ENCODE data around the gene DVL2.
"Not testable (repeated sequence)": the region's sequence is repeated elsewhere in the genome, so short reads cannot be mapped to it uniquely, and the experiment has no call there.

Gene DVL2

DNA sequence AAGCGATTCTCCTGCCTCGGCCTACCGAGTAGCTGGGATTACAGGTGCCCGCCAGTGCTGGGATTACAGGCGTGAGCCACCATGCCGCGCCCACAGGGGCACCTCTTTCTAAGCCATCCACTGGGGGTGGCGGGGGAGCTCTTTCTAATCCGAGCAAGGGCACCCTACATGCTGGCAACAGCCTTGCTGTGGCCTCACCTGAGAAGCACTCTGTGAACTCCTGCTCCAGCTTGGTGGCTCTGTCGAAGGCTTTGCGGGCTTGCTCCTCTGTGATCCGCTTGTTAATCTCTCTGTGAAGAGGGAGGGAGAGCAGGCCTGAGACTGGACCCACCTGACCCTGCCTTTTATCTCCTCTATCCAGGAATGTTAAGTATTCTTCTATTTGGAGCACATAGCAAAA lies 43.2 kb downstream of the DVL2 start:
- Mint-ChIP-seq H3K27ac (no peak overlapping the region), H3K27me3 (no peaks in the 10 kb centered on the region), H3K4me3 (no peak overlapping the region), H3K36me3 (ENCODE audit: low read depth) (no peaks in the 10 kb centered on the region), H3K9me3 (no peaks in the 10 kb centered on the region), H3K4me1 (no peaks in the 10 kb centered on the region)
- ATAC-seq, result no peak
- DNase-seq, result no peak

DNA sequence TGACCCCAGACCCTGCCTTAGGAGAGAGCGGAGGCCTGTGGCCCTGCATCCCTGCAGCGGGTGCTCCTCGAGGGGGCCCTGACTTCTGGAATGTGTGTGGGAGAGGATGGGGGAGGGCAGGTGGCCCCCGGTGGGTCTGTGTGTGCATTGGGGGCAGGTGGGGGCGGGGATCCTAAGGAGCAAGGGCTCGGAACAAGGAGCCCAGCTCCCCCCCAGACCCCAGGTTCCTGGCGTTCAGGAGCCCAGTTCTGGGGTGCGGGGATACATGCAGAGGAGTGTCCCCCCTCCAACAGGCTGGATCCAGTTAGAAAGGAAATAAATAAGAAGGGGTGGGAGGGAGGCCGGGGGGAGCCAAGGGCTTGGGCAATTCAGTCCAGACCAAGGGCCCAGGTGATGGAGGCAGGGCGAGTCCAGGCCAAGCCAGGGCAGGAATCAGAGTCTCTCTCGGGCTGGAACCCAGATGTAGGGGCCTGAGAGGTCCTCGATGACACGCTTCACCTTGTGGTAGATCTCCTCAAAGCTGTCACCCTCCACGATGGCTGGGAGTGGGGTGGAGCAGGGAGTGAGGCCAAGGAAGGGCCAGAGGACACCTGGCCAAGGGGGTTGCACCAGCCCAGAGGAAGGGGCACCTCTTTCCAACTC lies 43.9 kb downstream of the DVL2 start:
- no peak overlapping the region for H3K4me3 Mint-ChIP-seq
- DNase-seq, result no peak
- ATAC-seq, result no peak
- H3K27ac Mint-ChIP-seq, result no peak overlapping the region
- H3K36me3 Mint-ChIP-seq (ENCODE audit: low read depth), result no peaks in the 10 kb centered on the region
- no peaks in the 10 kb centered on the region for H3K27me3 Mint-ChIP-seq
- no peaks in the 10 kb centered on the region for H3K4me1 Mint-ChIP-seq
- H3K9me3 Mint-ChIP-seq, result no peaks in the 10 kb centered on the region

DNA sequence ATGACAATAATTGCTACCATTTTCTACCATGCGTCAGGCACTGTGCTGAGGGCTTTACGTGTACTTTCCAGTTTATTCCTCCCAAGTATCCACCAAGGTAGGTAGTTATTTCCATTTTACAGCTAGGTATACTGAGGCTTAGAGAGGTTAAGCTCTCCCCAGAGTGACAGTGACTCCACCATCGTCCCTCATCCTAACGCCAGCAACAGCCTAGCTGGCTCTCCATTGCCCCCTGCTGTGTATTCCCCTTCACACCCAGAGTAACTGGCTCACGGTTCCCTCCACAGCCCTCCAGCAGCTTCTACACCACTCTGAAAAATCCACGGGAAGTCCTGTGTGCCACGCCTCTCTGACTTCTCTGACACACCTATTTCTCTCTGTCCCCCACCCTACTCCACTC lies 48.1 kb downstream of the DVL2 start:
- Mint-ChIP-seq H3K4me1 (no peaks in the 10 kb centered on the region), H3K9me3 (no peaks in the 10 kb centered on the region), H3K4me3 (no peak overlapping the region), H3K27ac (no peak overlapping the region), H3K36me3 (ENCODE audit: low read depth) (no peaks in the 10 kb centered on the region), H3K27me3 (no peaks in the 10 kb centered on the region)
- DNase-seq, result no peak
- no peak for ATAC-seq

DNA sequence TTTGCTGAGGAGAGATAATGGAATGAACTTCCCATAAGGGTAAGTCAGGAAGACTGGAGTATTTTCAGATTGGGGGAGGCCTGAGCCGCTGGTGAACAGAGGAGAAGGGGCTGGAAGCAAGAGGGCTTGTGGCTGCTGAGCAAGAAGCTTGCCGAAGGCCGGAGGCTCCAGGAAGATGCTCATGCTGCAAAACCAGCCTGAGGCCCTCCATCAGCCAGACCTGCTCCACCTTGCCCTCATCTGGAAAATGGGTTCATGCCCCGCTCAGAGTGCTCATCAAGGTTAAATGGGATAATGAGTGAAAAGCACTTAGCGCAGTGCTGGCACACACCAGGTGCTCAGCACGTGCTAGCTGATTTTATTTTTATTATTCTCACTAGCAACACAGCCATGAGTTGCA lies 49.7 kb downstream of the DVL2 start:
- H3K9me3 Mint-ChIP-seq, result no peaks in the 10 kb centered on the region
- DNase-seq, result no peak
- no peak overlapping the region for H3K27ac Mint-ChIP-seq
- no peak overlapping the region for H3K4me3 Mint-ChIP-seq
- no peaks in the 10 kb centered on the region for H3K4me1 Mint-ChIP-seq
- no peak for ATAC-seq
- H3K36me3 Mint-ChIP-seq (ENCODE audit: low read depth), result no peaks in the 10 kb centered on the region
- H3K27me3 Mint-ChIP-seq, result no peaks in the 10 kb centered on the region

DNA sequence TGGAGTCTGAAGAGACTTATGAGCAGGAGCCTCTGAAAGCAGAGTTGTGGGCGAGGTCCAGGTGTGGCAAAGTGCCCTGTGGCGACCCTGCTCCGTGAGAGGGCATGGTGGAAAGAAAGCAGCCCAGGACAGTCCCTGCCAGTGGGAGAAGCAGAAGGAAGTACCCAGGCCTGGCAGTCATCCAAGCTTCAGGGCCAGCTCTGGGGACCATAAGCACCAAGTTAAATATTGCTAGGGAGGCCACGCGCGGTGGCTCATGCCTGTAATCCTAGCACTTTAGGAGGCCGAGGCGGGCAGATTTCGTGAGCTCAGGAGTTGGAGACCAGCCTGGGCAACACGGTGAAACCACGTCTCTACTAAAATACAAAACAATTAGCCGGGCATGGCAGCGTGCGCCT lies 50.2 kb downstream of the DVL2 start:
- Mint-ChIP-seq H3K4me1 (no peaks in the 10 kb centered on the region), H3K36me3 (ENCODE audit: low read depth) (no peaks in the 10 kb centered on the region), H3K27ac (no peak overlapping the region), H3K4me3 (no peak overlapping the region), H3K9me3 (no peaks in the 10 kb centered on the region), H3K27me3 (no peaks in the 10 kb centered on the region)
- ATAC-seq (no peak), DNase-seq (no peak)

DNA sequence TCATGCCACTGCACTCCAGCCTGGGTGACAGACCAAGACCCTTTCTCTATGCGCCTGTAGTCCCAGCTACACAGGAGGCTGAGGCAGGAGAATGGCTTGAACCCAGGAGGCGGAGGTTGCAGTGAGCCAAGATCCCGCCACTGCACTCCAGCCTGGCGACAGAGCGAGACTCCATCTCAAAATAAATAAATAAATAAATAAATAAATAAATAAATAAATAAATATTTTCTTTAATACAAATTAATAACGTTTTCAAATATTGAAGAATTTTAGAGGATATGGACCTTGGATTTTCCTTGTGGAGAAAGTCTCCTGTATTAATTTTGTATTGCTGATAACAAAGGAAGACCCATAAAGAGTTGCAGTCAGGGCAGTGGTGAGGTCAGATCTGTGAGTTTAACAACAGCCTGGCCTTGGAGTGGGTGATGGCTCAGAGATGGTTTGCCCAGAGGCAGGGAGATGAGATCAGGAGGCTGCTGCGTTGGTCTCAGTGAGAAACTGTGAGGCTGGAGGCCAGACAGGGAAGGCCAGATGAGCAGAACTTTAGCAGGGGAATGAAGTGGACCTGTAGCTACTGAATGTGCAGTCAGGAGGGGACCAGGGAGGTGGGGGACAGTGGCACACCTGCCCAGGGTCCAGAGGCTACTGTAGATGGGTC lies 50.8 kb downstream of the DVL2 start:
- Mint-ChIP-seq H3K4me3 (no peak overlapping the region), H3K9me3 (no peaks in the 10 kb centered on the region), H3K27me3 (no peaks in the 10 kb centered on the region), H3K4me1 (no peaks in the 10 kb centered on the region), H3K36me3 (ENCODE audit: low read depth) (no peaks in the 10 kb centered on the region), H3K27ac (no peak overlapping the region)
- DNase-seq (no peak), ATAC-seq (no peak)

DNA sequence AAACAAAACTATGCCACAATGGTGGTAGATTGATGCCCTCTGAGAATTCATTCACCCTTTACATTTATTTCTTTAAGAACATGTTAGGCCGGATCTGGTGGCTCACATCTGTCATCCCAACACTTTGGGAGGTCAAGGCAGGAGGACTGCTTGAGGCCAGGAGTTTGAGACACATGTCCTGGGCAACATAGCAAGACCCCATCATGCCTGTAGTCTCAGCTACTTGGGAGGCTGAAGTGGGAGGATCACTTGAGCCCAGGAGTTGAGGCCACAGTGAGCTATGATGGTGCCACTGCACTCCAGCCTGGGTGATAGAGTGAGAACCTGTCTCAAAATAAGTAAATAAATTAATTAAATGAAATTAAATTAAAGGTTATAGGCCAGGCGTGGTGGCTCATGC lies 52.2 kb downstream of the DVL2 start:
- H3K4me1 Mint-ChIP-seq, result peaks cover 11% of the 10 kb centered on the region
- DNase-seq; H3K27ac Mint-ChIP-seq; H3K36me3 Mint-ChIP-seq (ENCODE audit: low read depth); H3K4me3 Mint-ChIP-seq; ATAC-seq; H3K9me3 Mint-ChIP-seq: not testable (repeated sequence)
- peaks cover 12% of the 10 kb centered on the region for H3K27me3 Mint-ChIP-seq

DNA sequence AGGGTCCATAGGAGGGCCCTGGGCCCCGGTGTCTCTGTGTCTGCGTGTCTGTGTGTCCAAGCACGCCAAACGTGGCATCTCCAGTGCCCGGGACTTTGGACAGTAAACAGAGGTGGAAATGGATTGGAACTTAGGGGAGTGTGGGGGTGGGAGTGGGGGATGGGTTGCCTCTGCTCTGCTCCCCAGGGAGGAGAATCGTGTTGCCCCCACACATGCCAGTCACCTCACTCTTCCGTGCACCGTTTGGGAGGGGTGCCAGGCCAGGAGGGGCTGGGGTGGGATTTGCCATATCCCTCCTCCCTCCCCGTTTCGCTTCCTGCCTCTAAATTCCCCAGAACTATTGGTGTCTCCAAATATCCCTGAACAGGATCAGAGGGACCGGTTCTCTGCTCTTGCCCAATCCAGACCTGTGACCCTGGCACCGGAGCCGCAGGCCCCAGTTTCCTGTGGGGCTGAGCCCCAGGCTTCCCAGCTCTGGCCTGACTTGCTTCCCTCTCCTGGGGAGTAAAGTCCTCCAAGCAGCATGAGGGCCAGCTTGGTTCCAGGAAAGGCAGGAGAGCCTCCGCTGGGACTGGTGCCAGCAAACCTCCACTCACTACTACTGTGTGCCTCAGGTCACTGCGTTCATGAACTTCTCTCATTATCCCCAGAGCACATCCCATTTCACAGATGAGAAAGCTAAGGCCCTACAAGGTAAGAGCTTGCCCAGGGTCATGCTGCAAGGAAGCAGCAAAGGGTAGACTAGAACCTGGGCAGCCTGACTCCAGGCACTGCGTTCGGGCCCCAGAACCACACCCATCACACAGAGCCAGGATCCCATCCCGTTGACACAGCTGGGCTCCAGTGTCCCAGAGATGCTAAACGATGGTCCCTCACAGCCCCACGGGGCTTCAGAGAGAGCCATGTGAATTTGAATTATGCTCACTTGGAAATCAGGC lies 54.7 kb downstream of the DVL2 start, which contains the start of gene ASGR1:
Gene ASGR1, minus strand, starts transcription at position 54 of the 938 bp plus-strand sequence. CDS start 807 bp downstream, outside the sequence.
- H3K36me3 Mint-ChIP-seq (ENCODE audit: low read depth), result no peaks in the 10 kb centered on the region
- ATAC-seq, result no peak
- H3K9me3 Mint-ChIP-seq, result no peaks in the 10 kb centered on the region
- peak within 1 kb of the TSS; percentile 66 for H3K4me3 Mint-ChIP-seq
- DNase-seq, result no peak
- no peak within 1 kb of the TSS for H3K27ac Mint-ChIP-seq
- peaks cover 11% of the 10 kb centered on the region for H3K4me1 Mint-ChIP-seq
- peaks cover 12% of the 10 kb centered on the region for H3K27me3 Mint-ChIP-seq

DNA sequence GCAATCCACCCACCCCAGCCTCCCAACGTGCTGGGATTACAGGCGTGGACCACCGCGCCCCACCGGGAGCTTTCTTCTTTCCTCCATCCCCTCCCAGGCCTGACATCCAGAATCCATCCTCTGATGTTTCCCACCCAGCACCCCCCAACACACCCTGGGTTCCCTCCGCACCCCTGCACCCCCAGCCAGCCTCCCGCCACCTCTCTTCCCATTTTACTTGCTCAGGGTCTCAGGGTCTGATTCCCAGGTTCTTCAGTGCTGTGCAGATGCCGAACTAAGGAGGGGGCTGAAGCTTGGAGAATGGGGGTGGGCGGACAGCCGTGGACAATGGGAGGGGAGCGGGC lies 55.4 kb downstream of the DVL2 start:
- Mint-ChIP-seq H3K4me3 (no peak overlapping the region), H3K9me3 (no peaks in the 10 kb centered on the region), H3K27ac (no peak overlapping the region), H3K27me3 (peaks cover 12% of the 10 kb centered on the region), H3K36me3 (ENCODE audit: low read depth) (no peaks in the 10 kb centered on the region), H3K4me1 (peaks cover 11% of the 10 kb centered on the region)
- ATAC-seq (no peak), DNase-seq (no peak)

DNA sequence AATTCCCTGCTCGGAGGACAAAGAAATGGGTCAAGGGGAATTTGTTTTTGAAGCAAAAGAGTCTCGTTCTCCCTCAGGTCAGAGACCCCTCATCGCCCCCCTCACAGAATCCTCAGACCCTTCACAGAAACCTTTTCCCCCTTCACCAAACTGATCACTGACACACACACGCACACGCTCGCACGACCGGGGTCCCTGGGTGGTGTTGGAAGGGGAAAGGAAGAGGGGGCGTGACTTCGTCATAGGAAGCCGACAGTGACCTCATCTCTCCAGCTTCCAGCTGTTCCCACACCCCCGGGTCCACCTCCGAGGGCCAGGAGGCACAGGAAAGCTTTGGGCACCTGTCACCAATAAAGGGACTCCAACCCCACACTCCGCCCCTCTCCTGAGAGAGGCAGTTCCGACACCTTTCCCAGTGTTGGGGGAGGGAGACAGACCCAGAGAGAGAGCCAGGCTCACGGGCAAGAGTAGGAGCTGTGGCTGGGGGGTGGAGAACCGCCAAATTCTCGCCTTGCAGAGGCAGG lies 56.3 kb downstream of the DVL2 start:
- peaks cover 11% of the 10 kb centered on the region for H3K4me1 Mint-ChIP-seq
- H3K4me3 Mint-ChIP-seq, result peak overlapping the region; percentile 66
- H3K27me3 Mint-ChIP-seq, result peaks cover 12% of the 10 kb centered on the region
- peak overlapping the region; percentile 11 for H3K27ac Mint-ChIP-seq
- DNase-seq (peak; percentile 12), ATAC-seq (no peak)
- H3K9me3 Mint-ChIP-seq, result no peaks in the 10 kb centered on the region
- H3K36me3 Mint-ChIP-seq (ENCODE audit: low read depth), result no peaks in the 10 kb centered on the region

DNA sequence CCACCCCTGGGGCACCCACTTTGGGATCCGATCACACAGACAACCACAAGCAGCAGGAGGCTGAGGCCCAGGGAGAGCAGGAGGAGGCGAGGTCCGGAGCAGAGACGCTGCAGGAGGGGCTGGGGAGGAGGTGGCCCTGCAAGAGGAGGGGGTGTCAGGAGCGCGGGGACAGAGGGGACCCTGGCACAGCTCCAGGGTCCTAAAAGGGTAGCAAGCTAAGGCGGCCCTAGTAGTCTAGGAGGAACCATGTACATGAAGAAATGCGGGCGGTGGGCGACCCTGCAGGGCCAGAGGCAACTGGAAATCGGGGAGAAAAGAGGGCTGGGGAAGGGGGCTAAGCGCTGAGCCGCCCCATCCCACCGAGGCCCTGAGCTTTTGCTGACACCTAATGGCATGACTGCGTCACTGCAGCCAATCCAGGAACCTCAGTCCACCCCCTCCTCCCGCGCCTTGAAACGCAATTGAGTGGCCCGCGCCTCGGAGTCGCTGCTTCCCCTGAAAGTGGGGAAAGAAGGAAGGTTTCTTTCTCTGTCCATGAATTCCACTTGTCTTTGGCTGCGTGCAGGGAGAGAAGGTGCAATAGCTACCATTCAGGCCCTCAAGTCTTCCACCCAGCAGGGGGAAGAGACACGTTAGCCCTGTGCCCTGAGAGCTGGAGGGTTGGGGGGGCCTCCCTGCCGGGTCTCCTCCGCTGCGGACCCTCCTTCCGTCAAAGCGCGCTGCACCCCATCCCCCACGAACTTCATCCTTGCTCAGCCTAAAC lies 56.9 kb downstream of the DVL2 start:
- peak; percentile 66 for DNase-seq
- peak; percentile 64 for ATAC-seq
- Mint-ChIP-seq H3K9me3 (no peaks in the 10 kb centered on the region), H3K27me3 (peaks cover 12% of the 10 kb centered on the region), H3K36me3 (ENCODE audit: low read depth) (no peaks in the 10 kb centered on the region), H3K27ac (peak overlapping the region; percentile 11), H3K4me1 (peaks cover 11% of the 10 kb centered on the region), H3K4me3 (peak overlapping the region; percentile 66)

DNA sequence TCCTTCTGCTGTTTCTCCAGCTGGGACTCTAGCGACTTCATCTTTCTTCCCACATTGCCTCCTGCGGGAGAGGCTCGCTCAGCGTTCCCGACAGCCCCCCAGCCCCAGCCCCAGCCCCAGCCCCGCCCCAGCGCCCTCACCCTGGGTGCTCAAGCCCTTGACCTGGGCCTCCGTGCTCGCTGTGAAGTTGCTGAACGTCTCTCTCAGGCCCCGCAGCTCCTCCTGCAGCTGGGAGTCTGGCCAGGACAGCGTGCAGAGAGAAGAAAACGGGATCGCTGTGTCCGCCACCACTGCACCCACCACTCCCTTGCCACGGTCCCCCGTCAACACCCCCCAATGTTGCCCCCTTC lies 57.5 kb downstream of the DVL2 start:
- peaks cover 12% of the 10 kb centered on the region for H3K27me3 Mint-ChIP-seq
- no peak for ATAC-seq
- H3K36me3 Mint-ChIP-seq (ENCODE audit: low read depth), result no peaks in the 10 kb centered on the region
- peaks cover 11% of the 10 kb centered on the region for H3K4me1 Mint-ChIP-seq
- H3K4me3 Mint-ChIP-seq, result no peak overlapping the region
- no peak overlapping the region for H3K27ac Mint-ChIP-seq
- H3K9me3 Mint-ChIP-seq, result no peaks in the 10 kb centered on the region
- no peak for DNase-seq

DNA sequence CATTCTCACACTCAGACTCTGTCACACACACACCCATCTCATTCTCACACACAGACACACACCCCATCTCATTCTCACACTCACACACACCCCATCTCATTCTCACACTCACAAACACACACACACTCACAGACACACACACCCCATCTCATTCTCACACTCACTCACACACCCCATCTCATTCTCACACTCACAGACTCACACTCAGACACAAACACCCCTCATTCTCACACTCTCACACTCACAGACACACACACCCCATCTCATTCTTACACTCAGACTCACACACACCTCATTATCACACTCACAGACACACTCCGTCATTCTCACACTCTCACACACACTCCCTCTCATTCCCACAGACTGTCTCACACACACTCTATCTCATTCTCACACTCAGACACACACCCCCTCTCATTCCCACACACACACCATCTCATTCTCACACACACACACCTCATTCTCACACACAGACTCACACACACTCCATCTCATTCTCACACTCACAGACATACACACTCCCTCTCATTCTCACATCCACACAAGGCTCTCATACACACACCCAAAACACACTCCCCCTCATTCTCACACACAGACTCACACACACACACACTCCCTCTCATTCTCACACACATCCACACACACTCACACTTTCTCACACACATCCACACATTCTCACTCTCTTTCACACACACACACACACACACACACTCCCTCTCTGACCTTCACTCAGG lies 58.0 kb downstream of the DVL2 start:
- H3K4me3 Mint-ChIP-seq, result no peak overlapping the region
- no peaks in the 10 kb centered on the region for H3K36me3 Mint-ChIP-seq (ENCODE audit: low read depth)
- H3K4me1 Mint-ChIP-seq, result peaks cover 11% of the 10 kb centered on the region
- H3K27ac Mint-ChIP-seq, result no peak overlapping the region
- H3K9me3 Mint-ChIP-seq, result no peaks in the 10 kb centered on the region
- ATAC-seq, result no peak
- H3K27me3 Mint-ChIP-seq, result peaks cover 12% of the 10 kb centered on the region
- DNase-seq, result no peak

Data from activated naive CD8-positive, alpha-beta T cell treated with anti-CD3 and anti-CD28 coated beads, Interleukin-2, amount 50 U/mL, for 24 hours (primary cell).